ENCODE measurements around the gene FZR1. TPM values are rescaled to one million over a fixed set of nuclear protein-coding genes. Genes with fewer than 3 reads are reported as not detected.

Gene FZR1
- total and polyA plus RNA-seq, 9 of the 15 experiments (the other 6 are each of a cell fraction or from before 2014, with no cell fraction given): 0.18 to 48.0 (median 22.2) TPM

DNA sequence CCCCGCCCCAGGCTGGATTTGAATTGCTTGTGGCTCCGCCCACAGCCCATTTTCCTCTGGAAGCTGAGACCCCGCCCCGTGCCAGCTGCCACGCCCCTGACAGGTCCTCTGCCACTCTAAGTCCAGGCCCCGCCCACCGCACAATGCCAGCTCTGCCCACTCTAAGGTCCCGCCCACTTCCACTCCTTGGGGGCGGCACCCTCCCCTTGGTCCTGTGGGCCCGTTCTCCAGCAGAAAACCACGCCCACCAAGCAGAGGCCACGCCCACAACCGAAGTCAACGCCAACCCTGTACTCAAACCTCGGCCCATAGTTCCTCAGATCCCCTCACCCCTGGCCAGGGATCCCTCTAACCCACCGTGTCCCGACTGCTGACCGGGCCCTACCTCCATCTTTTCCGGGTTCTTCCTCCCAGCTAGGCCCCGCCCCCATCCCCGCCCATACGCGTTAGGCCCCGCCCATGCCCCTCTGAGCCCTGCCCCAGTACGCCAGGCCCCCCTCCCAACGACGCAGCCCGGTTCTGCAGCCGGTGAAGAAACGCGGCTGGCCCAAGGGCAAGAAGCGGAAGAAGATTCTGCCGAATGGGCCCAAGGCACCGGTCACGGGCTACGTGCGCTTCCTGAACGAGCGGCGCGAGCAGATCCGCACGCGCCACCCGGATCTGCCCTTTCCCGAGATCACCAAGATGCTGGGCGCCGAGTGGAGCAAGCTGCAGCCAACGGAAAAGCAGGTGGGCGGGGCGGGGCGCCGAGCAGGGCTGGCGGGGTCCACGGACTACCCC is 67.9 kb downstream of the FZR1 start (continued):
- TF ChIP-seq MAZ (CRISPR knock-in tag; conservative IDR thresholded peaks at IDR 0.05 in 1 of 2, IDR thresholded peaks at IDR 0.05 in 1 of 2) (peak in 1 of 2 experiments; percentile 58; a peak in 2 of 4 replicates), SMARCC2 (IDR thresholded peaks at IDR 0.05; ENCODE audit: low read depth) (no peak), HNRNPL (IDR thresholded peaks at IDR 0.05; ENCODE audit: low read depth, low read length) (peak; percentile 91; the same call in 1 of the 2 replicates), FOXM1 (IDR thresholded peaks at IDR 0.05; ENCODE audit: low read depth) (no peak), FOXM1 (CRISPR knock-in tag; IDR thresholded peaks at IDR 0.05; ENCODE audit: low read depth) (no peak), ZNF41 (CRISPR knock-in tag; conservative IDR thresholded peaks at IDR 0.05) (no peak), ZBTB1 (CRISPR knock-in tag; IDR thresholded peaks at IDR 0.05; ENCODE audit: borderline replicate concordance, low read depth) (no peak)
- TF ChIP-seq, protein P1, sequence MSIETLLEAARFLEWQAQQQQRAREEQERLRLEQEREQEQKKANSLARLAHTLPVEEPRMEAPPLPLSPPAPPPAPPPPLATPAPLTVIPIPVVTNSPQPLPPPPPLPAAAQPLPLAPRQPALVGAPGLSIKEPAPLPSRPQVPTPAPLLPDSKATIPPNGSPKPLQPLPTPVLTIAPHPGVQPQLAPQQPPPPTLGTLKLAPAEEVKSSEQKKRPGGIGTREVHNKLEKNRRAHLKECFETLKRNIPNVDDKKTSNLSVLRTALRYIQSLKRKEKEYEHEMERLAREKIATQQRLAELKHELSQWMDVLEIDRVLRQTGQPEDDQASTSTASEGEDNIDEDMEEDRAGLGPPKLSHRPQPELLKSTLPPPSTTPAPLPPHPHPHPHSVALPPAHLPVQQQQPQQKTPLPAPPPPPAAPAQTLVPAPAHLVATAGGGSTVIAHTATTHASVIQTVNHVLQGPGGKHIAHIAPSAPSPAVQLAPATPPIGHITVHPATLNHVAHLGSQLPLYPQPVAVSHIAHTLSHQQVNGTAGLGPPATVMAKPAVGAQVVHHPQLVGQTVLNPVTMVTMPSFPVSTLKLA (conservative IDR thresholded peaks at IDR 0.05): peak in 1 of 2 experiments; percentile 24; a peak in 1 of 4 replicates
- TF ChIP-seq, protein P2, sequence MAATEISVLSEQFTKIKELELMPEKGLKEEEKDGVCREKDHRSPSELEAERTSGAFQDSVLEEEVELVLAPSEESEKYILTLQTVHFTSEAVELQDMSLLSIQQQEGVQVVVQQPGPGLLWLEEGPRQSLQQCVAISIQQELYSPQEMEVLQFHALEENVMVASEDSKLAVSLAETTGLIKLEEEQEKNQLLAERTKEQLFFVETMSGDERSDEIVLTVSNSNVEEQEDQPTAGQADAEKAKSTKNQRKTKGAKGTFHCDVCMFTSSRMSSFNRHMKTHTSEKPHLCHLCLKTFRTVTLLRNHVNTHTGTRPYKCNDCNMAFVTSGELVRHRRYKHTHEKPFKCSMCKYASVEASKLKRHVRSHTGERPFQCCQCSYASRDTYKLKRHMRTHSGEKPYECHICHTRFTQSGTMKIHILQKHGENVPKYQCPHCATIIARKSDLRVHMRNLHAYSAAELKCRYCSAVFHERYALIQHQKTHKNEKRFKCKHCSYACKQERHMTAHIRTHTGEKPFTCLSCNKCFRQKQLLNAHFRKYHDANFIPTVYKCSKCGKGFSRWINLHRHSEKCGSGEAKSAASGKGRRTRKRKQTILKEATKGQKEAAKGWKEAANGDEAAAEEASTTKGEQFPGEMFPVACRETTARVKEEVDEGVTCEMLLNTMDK (IDR thresholded peaks at IDR 0.05; ENCODE audit: borderline replicate concordance, insufficient read depth, low read depth, low read length, poor library complexity, severe bottlenecking): no peak
- TF ChIP-seq, protein P3, sequence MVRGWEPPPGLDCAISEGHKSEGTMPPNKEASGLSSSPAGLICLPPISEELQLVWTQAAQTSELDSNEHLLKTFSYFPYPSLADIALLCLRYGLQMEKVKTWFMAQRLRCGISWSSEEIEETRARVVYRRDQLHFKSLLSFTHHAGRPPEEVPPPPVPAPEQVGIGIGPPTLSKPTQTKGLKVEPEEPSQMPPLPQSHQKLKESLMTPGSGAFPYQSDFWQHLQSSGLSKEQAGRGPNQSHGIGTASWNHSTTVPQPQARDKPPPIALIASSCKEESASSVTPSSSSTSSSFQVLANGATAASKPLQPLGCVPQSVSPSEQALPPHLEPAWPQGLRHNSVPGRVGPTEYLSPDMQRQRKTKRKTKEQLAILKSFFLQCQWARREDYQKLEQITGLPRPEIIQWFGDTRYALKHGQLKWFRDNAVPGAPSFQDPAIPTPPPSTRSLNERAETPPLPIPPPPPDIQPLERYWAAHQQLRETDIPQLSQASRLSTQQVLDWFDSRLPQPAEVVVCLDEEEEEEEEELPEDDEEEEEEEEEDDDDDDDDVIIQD (CRISPR knock-in tag; IDR thresholded peaks at IDR 0.05): no peak
- TF ChIP-seq, protein P4, sequence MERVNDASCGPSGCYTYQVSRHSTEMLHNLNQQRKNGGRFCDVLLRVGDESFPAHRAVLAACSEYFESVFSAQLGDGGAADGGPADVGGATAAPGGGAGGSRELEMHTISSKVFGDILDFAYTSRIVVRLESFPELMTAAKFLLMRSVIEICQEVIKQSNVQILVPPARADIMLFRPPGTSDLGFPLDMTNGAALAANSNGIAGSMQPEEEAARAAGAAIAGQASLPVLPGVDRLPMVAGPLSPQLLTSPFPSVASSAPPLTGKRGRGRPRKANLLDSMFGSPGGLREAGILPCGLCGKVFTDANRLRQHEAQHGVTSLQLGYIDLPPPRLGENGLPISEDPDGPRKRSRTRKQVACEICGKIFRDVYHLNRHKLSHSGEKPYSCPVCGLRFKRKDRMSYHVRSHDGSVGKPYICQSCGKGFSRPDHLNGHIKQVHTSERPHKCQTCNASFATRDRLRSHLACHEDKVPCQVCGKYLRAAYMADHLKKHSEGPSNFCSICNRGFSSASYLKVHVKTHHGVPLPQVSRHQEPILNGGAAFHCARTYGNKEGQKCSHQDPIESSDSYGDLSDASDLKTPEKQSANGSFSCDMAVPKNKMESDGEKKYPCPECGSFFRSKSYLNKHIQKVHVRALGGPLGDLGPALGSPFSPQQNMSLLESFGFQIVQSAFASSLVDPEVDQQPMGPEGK (CRISPR knock-in tag; IDR thresholded peaks at IDR 0.05; ENCODE audit: borderline replicate concordance): no peak
